Measurements from ENCODE around the gene CTIF. TPM values are rescaled to one million over a fixed set of nuclear protein-coding genes. Genes with fewer than 3 reads are reported as not detected.

CTIF gene
- total RNA-seq, 1 donor from 2014 or later, result 72.4 TPM

DNA sequence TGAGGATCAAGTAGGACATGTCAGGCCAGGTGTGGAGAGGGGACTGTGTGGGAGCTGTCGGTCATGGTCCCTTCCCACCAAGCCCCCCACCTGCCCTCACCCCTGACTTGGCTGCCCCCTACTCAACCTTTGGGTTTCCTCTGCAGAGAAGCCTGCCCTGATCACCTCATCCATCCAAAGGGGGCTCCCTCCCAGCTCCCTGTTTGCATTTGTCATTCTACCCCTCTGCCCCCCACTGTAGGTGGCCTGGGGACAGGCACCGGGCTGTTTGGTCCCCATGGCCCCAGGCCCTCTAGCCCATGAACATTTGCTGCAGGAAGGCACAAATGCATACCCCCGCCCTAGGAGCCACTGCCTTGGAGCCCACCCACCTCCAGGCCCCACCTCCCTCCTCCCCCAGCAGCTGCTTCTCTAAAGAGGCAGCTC is 296.9 kb downstream of the CTIF start:
- H3K4me1 ChIP-seq, result peaks cover 49% of the 10 kb centered on the region
- no peak overlapping the region for H3K27ac ChIP-seq
- intact Hi-C loops (cut with DNase I), result no loop called here
- H3K36me3 ChIP-seq, result no peaks in the 10 kb centered on the region
- H3K27me3 ChIP-seq, result no peaks in the 10 kb centered on the region
- no peaks in the 10 kb centered on the region for H3K9me3 ChIP-seq
- DNase-seq (peak; percentile 43), ATAC-seq (no peak)
- H3K4me3 ChIP-seq, result no peak overlapping the region
- no peak for TF ChIP-seq CTCF (IDR thresholded peaks at IDR 0.05)

DNA sequence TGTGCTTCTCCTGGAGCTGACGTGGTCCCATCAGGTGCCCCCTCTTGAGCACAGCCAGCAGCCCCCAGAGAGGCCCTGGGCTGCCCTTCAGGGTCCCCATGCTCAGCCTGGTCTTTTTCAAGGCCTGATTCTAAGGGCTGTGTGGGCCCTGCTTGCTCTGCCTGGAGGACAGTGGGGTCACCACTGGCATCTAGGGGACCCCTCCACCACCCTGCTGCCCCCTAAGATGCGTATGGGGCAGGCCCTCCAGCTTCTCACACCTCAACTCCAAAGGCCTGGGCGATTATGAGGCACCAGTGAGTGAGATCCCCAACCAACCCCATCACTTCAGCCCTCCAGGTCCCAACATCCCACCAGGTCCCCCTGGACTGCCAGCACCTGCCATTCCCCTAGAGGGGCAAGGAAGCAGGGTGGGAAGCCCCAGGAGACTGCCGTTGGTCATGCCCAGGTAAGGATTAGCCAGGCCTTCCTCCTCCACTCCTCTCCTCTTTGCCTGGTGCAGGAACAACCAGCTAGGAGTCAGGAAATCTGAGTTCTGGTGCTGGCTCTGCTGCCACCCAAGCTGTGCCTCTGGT is 297.5 kb downstream of the CTIF start:
- Histone ChIP-seq H3K4me1 (peaks cover 55% of the 10 kb centered on the region), H3K27me3 (no peaks in the 10 kb centered on the region), H3K4me3 (no peak overlapping the region), H3K36me3 (no peaks in the 10 kb centered on the region), H3K27ac (no peak overlapping the region), H3K9me3 (no peaks in the 10 kb centered on the region)
- DNase-seq (peak; percentile 40), ATAC-seq (no peak)
- intact Hi-C loops (cut with DNase I), result no loop called here
- no peak for TF ChIP-seq CTCF (IDR thresholded peaks at IDR 0.05)

- Histone ChIP-seq H3K27me3 (no peaks in the 10 kb centered on the region), H3K27ac (no peak overlapping the region), H3K4me1 (peaks cover 62% of the 10 kb centered on the region), H3K4me3 (no peak overlapping the region), H3K9me3 (no peaks in the 10 kb centered on the region), H3K36me3 (no peaks in the 10 kb centered on the region)
- intact Hi-C loops (cut with DNase I), result no loop called here
- peak; percentile 47 for DNase-seq
- no peak for TF ChIP-seq CTCF (IDR thresholded peaks at IDR 0.05)
- no peak for ATAC-seq
Measured at GRCh38 chr18:48836806-48837615, 298.2 kb downstream of the CTIF start.

DNA sequence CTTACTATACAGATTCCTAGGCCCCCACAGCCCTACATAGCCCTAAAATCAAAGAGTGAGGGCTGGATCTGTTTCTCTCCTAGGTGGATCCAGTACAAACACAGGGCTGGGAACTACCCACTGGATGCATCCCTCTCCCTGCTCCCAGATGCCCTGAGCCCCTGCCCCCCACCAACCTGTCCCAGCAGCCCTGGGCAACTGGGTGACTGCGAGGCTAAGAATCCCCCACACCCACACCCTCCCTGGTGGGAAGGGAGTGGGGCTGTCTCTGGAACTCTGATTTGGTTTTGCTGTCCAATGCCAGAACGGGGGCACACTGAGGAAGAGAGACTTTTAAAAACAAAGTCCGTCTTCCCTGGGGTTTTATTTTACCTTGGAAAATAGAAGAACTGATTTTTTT is 298.8 kb downstream of the CTIF start:
- intact Hi-C loops (cut with DNase I), result no loop called here
- peak; percentile 18 for DNase-seq
- Histone ChIP-seq H3K27ac (no peak overlapping the region), H3K9me3 (no peaks in the 10 kb centered on the region), H3K4me3 (no peak overlapping the region), H3K27me3 (no peaks in the 10 kb centered on the region), H3K4me1 (peaks cover 63% of the 10 kb centered on the region), H3K36me3 (no peaks in the 10 kb centered on the region)
- no peak for TF ChIP-seq CTCF (IDR thresholded peaks at IDR 0.05)
- ATAC-seq, result no peak

GRCh38 chr18:48838166-48838775 is 299.4 kb downstream of the CTIF start:
- intact Hi-C loops (cut with DNase I), result no loop called here
- peak overlapping the region; percentile 33 for H3K27ac ChIP-seq
- H3K4me3 ChIP-seq, result no peak overlapping the region
- H3K4me1 ChIP-seq, result peaks cover 63% of the 10 kb centered on the region
- ATAC-seq, result no peak
- no peaks in the 10 kb centered on the region for H3K36me3 ChIP-seq
- H3K9me3 ChIP-seq, result no peaks in the 10 kb centered on the region
- no peak for TF ChIP-seq CTCF (IDR thresholded peaks at IDR 0.05)
- peak; percentile 51 for DNase-seq
- no peaks in the 10 kb centered on the region for H3K27me3 ChIP-seq

Data from upper lobe of right lung (tissue), 1 donor.